GM21390 (cell line): ENCODE data around the gene GGNBP2.
A peak's percentile ranks its signal among the peaks of the same experiment; 100 is the strongest.
"Not testable (repeated sequence)": the region's sequence is repeated elsewhere in the genome, so short reads cannot be mapped to it uniquely, and the experiment has no call there.

Experiments used
- ATAC-seq: cut with Tn5 transposase; IDR thresholded peaks from one replicate; pipeline ENCODE4 v1.9.1; 2021; ENCODE audit not compliant: unreplicated experiment

GGNBP2 gene

DNA sequence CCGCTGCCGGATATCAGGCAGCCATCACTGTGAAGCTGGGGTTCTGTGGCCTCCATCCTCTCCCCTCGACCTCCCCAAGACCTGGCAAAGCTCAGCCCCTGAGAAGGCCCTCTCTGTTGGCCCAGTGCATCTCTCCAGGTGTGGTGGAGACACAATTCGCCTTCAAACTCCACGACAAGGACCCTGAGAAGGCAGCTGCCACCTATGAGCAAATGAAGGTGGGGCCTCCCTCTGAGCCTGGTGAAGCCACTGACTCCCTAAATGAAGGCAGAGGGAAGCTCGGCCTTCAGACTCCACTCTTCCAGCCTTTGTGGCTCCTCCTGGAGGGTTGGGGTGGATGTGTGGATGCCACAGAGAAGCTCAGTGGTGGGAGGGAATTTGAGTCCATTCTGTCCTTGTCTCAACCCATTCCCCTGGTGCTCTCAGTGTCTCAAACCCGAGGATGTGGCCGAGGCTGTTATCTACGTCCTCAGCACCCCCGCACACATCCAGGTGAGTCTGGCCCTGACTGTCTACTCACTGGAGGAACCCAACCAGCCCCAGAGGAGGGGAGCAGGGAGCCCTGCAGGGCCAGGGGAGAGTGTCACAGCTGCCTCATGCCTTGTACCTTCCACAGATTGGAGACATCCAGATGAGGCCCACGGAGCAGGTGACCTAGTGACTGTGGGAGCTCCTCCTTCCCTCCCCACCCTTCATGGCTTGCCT lies 55.0 kb downstream of the GGNBP2 start:
- no peak for ATAC-seq

DNA sequence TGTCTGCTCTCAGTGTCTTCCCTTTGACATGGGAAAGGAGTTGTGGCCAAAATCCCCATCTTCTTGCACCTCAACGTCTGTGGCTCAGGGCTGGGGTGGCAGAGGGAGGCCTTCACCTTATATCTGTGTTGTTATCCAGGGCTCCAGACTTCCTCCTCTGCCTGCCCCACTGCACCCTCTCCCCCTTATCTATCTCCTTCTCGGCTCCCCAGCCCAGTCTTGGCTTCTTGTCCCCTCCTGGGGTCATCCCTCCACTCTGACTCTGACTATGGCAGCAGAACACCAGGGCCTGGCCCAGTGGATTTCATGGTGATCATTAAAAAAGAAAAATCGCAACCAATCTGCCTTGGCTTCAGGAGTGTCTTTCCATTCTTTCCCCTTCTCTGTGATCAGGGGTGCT lies 55.7 kb downstream of the GGNBP2 start:
- ATAC-seq = no peak

DNA sequence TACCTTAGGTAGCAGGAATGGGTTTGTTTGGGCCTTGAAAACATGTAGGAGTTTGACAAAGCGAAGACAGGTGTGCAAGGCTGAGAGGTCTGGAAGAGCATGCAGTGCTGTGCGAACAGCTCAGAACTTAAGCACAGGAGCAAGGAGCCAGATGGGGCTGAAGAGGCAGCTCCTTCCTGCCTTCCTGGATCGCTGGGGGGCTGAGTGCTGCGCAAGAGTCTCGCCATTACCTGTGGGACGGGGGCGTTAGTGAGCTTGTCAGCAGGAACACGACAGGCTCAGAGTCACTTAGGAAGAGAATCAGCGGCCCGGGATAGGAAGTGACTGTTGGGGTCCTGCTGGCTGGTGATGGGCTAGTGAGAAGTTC lies 56.2 kb downstream of the GGNBP2 start:
- no peak for ATAC-seq

DNA sequence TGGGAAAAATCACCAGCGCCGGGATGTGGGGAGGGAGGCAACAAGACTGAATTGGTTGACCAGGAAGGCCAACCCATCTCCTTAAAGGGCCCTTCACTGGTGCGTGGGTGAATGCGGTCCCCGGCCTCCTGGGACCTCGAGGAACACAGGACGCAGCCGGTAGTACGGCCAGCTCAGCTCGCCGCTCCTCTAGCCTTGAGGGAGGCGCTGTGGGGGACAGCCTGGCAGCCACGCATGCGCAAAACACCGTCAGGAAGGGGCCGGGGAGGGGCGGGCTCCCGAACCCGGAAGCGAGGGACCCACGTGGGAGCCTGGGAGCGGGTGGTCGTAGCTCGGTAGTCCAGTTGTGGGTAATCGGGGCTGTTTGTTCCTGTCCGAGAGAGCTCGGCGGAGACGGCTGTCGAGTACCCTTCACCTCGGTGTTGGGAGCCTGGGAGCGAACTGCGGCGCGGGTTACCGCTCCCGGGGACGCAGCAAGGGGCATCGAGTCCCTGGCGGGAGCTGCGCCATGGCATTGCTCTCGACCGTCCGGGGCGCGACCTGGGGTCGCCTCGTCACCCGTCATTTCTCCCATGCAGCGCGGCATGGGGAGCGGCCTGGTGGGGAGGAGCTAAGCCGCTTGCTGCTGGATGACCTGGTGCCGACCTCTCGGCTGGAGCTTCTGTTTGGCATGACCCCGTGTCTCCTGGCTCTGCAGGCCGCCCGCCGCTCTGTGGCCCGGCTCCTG lies 56.7 kb downstream of the GGNBP2 start, which contains the start of gene MRM1:
Gene MRM1 (plus strand): TSS at position 281 of the 727 bp plus-strand sequence. CDS start 228 bp downstream, at position 509.
- ATAC-seq = peak; percentile 77

DNA sequence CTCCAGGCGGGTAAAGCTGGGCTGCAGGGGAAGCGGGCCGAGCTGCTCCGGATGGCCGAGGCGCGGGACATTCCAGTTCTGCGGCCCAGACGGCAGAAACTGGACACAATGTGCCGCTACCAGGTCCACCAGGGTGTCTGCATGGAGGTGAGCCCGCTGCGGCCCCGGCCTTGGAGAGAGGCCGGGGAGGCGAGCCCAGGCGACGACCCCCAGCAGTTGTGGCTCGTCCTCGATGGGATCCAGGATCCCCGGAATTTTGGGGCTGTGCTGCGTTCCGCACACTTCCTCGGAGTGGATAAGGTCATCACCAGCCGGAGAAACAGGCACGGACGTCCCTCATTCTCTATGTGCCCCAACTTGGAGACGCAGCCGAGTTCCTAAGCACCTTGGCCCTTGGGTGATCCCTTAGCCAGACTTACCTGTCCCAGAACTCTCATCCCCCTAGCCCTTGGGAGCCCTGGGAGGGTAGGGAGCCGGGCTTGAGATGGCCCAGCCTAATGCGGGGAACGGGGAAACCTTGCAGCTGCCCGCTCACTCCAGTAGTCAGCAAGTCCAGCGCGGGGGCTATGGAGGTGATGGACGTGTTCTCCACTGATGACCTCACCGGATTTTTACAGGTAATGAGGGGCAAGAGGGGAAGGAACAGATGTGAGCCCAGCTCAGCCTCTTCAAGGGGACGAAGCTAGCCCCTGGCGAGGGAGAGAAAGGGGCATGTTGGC lies 57.5 kb downstream of the GGNBP2 start:
- ATAC-seq = peak; percentile 11

DNA sequence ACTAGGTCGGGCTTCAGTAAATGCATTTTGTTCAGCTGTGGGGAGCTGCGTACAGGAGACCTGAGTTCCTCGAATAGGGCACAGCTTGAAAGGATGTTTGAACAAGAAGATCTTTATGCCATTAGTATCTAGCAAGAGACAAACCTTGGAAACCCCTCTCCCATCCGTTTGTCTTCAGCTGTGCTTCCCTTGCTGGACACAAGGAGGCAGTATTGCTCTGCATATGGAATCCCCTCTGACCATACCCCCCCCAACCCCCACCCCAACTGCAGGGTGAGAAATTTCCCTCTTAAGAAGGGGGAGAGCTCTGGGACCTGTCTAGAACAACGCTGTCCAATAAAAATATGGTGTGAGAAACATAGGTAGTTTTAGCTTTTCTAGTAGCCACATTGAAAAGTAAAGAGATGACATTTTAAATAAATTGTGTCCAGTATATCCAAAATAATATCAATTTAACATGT lies 58.2 kb downstream of the GGNBP2 start:
- ATAC-seq = no peak

DNA sequence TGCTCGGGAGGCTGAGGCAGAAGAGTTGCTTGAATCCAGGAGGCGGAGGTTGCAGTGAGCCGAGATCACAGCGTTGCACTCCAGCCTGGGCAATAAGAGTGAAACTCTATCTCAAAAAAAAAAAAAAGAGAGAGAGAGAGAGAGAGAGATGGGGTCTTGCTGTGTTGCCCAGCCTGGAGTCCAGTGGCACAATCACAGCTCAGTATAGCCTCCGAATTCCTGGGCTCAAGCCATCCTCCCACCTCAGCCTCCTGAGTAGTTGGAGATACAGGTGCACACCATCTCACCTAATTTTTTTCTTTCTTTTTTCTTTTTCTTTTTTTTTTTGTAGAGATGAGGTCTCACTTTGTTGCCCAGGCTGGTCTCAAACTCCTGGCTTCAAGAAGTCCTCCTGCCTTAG lies 60.3 kb downstream of the GGNBP2 start:
- ATAC-seq = not testable (repeated sequence)

DNA sequence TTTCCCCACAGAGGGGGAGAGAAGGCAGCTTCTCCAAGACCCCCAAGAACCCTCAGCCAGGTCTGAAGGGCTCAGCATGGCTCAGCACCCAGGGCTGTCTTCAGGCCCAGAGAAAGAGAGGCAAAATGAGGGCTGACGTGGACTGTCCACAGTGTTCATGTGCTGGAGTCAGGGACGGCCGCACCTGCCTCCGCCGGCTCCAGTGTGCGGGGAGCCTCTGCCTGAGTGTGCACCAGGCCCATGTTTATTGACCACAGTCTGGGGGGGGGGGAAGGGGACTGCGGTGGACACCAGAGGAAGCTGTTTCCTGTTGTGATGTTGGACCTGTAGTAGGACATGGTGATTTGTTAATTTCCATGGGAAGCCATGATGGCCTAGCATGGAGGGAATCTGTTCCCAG lies 63.6 kb downstream of the GGNBP2 start:
- ATAC-seq = no peak

DNA sequence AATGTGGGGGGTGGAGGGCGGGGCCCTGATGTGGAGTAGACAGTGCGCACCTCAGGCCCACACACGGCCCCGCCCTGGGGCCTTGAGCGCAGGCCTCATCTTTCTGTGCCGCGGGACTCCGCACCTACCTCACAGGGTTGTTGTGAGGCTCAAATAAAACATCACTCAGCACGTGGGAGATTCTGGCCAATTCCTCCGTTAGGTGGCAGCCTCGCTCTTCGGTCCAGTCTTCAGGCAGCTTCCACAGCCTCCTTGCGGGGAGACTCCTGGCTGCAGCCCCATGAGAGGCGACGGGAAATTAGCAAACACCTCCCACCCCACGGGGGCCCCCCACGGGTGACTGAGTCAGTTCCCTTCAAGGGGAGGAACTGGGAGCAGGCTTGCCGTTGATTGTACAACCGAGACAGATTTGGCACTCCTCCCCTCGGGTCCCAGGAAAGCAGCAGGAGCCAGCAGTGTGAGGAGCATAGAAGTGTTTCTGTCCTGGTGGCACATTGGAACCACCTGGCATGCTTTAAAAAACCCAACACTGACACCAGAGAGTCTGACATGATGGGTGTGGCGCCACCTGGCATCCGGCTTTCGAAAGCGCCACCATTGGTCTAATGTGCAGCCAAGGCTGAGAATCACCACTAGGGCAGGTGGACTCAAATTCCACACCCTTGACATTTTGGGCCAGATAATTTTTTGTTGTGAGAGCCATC lies 64.2 kb downstream of the GGNBP2 start:
- no peak for ATAC-seq

DNA sequence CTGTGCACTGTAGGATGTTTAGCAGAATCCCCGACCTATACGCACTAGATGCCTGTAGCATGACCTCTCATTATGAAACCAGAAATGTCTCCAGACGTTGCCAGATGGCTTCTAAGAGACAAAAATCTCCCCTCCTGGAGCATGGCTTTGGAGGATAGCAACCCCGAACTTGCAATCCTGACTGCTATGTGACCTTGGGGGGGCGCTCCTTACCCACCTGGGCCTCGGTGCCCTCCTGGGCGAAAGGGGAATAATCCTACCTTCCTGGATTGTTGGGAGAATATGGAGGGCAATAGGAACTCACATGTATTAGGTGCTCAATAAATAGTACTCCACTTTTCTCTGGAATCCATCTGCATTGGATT lies 64.8 kb downstream of the GGNBP2 start:
- ATAC-seq = no peak

DNA sequence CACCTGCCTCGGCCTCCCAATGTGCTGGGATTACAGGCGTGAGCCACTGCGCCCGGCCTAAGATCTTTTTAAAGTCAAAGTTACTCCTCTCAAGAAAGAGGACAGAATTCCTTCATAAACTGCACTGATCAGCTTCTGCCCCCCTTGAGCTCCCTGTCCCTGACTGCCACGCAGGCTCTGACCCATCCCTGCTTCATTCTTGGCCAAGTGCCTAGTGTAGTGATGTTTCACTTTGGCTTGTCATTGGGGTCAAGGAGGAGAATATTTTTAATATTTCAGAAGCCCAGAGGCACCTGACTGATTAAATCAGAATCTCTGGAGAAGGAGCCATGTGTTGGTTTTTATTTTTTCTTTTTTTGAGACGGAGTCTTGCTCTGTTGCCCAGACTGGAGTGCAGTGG lies 65.8 kb downstream of the GGNBP2 start:
- no peak for ATAC-seq

DNA sequence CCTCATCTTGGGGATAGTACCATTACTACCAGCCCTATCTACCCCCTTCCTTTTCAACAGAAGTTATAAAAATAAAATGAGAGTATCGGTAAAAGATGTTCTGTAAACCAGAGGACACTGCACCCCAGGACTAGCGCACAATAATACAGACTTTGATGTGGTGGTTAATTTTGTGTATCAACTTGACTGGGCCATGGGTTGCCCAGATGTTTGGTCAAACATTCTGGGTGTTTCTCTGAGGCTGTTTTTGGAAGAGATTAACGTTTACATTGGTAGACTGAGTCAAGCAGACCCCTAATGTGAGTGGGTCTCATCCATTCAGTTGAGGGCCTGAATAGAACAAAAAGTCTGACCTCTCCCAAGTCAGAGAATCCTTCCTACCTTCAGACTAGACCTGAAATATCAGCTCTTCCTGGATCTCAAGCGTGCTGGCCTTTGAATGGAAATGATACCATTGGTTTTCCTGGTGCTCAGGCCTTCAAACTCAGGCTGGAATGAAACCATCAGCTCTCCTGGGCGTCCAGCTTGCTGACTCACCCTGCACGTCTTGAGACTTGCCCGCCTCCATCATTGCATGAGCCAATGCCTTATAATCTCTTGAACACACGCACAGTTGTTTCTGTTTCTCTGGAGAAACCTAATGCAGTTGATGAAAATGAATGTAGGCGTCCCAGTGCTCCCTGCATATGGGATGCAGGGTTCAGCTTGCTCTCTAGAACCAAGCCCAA lies 66.8 kb downstream of the GGNBP2 start:
- ATAC-seq = no peak

DNA sequence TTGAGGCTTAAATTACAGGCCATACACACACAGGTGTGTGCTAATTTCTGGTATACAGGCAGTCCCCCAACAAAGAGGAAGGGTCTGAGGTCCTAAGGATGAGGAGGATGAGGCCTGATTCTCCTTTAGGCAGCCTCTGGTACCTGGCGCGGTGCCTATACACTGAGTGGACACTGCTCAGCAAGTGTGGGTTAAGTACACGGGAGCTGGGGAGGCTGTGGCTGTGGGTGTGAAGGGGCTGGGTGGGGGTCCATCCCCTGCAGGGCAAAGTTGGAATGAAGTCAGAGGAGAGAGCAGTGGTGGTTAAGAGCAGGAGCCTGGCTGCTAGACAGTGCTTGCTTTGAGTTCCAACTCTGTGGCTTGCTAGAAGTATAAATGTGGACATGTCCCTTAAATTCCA lies 67.6 kb downstream of the GGNBP2 start:
- ATAC-seq = no peak

DNA sequence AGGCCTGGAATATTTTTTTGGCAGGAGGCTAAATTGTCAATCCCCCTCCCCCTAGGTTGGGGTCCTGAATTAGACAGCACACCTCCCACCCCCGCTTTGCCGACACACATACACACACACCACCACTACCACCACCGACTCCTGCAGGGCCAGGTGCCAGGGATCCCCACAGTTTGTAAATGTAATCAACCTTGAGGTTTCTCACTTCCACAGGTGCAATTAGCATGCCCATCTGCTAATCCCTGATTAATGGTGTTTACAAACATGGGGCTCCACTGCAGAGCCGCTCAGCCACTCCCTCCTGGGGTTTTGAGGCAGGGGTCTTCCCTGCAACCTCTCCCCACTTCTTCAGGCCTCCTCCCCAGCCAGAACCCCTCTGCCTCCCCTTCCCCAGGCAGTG lies 68.4 kb downstream of the GGNBP2 start:
- no peak for ATAC-seq

DNA sequence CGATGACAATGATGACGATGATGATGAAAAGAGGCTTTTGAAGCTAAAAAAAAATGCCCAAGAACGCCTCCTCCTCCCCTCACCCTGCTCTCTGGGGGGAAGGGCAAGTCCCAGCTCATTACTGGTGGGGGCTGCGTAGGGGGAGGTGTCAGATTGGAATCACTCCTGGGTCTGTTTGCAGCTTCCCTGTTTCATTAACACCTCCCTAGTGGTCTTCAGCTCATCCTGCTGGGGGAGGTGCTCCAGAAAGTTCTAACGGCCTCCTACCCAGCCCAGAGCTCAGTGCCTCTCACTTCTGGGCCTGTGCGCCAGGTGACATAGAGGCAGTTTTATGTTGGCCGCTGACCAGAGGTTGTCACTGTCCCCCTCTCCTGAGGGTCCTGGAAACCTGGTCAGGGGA lies 69.4 kb downstream of the GGNBP2 start:
- ATAC-seq = no peak

DNA sequence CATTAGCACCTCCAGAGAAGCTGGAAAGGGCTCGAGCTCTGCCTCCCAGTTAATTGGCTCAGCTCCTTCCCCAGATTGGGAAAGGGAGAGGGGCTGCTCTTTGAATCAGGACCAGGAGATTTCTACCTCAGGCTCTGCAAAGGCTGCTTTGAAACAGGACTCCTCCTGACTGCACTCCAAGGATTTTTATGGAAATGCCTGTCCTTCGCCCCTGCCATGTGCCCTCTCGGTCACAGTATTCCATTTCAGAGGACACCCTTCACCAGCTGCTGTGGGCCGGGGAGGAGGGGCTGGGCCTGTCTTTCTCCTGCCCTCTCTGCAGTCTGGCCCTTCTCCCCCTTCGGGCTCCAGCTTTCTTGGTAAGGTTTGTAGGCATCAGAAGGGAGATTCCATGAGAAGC lies 70.2 kb downstream of the GGNBP2 start:
- ATAC-seq = no peak

DNA sequence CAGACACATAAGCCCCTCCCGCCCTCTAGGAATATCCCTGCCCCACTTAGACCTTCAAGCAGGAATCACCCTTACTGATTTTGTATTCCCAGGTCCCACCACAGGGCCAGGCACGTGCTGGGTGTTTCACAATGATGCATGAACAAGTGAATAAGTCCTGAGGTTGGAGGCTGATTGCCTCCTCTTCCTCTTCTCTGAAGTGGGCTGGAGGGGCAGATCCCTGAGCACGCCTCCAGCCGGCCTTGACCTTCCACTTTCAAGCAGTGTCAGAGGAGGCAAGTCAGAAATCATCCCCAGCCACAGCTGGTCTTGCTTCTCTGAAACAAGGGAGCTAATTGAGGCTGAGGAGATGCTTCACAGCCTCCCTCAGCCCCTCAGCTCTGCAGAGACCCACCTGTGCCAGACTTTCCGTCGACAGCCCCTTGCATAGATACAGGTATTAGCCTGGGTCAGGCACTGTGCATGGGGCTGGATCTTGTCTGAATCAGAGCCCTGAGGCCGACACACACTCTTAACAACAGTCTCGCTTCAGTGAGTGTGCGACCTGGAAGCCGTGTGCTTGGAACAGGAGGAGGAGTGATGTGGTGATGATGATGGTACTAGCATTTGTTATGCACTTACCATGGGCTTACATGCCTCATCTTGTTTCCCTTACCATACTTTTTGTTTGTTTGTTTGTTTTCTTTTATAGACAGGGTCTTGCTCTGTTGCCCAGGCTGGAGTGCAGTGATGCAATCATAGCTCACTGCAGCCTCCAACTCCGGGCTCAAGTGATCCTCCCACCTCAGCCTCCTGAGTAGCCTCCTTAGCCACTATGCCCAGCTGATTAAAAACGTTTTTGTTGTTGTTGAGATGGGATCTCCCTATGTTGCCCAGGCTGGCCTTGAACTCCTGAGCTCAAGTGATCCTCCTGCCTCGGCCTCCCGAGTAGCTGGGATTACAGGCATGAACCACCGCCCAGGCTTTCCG lies 71.6 kb downstream of the GGNBP2 start:
- ATAC-seq = no peak

DNA sequence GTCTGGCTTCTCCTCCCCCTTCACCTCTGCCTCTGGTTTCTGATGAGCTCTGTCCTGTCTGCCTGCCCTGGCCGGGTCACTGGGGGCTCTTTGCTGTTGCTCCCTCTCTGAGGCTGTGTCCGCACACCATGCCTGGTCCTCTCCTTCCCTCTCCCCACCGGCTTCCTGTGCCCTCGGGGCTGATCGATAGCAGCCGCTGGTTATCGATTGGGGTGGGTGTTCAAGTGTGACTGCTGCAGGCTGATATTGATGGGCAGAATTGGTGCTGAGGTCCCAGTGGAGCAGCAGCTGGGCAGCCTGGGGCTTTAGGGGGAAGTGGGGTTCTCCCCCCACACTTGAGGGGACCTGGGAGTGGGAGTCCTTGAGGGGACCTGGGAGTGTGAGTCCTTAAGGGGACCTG lies 73.1 kb downstream of the GGNBP2 start:
- ATAC-seq = no peak

DNA sequence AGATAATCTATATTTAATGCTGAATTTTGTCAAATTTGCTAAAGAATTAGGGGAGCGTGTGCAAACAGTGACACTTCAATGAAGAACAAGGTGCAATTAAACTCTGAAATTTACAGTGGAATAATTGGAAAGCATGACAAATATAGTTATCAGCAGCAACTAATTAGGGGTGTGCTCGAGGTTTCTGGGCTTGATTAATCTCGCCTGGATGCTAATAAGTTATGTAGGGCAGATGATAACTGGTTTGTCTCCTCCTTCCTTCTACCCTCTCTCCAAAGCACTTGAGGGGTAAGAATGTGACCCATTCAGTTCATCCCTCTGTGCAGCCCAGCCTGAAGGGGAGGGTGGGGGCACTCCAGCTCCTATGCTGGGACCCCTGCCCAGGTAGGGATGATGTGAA lies 78.6 kb downstream of the GGNBP2 start:
- ATAC-seq = no peak

DNA sequence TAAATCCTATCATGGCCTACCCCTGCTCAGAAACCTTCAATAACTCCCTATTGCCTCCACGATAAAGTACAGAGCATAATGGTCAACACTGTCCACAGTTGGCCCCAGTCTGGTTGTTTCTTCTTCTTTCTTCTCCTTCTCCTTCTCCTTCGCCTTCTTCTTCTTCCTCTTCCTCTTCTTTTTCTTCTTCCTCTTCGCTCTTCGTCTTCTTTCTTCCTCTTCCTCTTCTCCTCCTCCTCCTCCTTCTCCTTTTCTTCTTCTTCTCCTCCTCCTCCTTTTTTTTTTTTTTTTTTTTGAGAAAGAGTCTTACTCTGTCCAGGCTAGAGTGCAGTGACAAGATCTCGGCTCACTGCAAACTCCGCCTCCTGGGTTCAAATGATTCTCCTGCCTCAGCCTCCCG lies 80.5 kb downstream of the GGNBP2 start:
- ATAC-seq = no peak
